Fibroblast of gingiva (primary cell): ENCODE results near the gene ZNF425.
"Not testable (repeated sequence)": the region's sequence is repeated elsewhere in the genome, so short reads cannot be mapped to it uniquely, and the experiment has no call there.

Source experiments
- DNase-seq: peaks from one replicate; pipeline ENCODE4 v3.0.0-alpha.2; 2011; ENCODE audit warnings: low read depth

ZNF425 gene

GRCh38 chr7:149071641-149072437, 54.3 kb downstream of the ZNF425 start:
- no peak for DNase-seq

DNA sequence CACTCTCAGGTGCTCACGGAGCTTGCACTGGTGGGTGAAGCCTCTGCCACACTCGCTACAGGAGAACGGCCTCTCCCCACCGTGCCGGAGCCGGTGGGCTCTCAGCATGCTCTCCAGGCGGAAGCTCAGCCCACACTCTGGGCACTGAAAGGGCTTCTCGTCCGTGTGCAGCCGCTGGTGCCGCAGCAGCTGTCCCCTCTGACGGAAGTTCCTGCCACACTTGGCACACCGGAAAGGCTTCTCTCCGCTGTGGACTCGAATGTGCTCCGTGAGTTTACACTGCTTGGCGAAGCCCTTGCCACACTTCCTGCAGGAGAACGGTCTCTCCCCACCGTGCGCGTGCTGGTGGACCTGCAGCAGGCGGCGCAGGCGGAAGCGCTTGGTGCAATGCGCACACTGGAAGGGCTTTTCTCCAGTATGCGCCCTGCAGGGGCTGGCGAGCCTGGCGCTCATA, 54.9 kb downstream of the ZNF425 start:
- no peak for DNase-seq

- DNase-seq = no peak
These were observed 55.6 kb downstream of the ZNF425 start for GRCh38 chr7:149070372-149071125.

DNA sequence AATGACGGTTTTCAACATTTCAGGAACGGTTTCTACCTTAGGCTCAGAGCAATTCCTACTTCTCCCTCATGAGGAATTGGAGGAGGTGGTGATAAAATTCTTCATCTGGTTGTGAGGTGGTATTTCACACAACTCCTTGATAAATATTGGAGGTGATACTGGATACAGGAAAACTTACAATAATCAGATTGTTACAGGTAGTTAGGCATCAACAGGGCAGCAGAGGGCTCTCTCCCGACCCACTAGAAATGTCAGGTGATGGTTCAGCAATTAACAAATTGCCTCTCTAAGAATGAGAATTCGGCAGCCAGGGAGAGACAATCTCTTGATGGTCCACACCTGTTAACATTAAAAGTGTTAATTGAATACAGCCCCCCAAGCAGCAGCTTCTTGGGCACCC, 58.3 kb downstream of the ZNF425 start:
- DNase-seq = no peak

DNA sequence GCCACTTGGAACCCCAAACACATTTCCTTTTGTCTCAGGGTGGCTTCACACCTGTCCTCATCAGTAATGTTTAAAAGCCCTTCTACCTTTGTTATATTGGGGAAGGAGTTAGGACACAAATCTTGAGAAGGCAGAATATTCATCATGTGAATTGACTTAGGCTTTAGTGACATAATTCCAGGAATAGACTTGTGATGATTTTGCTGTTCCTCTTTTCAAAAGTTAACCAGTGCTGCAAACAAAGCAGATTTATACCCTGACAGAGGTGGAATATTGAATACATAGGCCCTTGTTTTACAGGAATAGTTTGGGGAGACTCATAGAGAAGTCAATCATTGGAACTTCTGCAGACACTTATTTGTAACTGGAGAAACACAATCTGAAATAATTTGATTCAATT, 62.6 kb downstream of the ZNF425 start:
- no peak for DNase-seq

GRCh38 chr7:149062217-149062899, 63.8 kb downstream of the ZNF425 start:
- DNase-seq = not testable (repeated sequence)

DNA sequence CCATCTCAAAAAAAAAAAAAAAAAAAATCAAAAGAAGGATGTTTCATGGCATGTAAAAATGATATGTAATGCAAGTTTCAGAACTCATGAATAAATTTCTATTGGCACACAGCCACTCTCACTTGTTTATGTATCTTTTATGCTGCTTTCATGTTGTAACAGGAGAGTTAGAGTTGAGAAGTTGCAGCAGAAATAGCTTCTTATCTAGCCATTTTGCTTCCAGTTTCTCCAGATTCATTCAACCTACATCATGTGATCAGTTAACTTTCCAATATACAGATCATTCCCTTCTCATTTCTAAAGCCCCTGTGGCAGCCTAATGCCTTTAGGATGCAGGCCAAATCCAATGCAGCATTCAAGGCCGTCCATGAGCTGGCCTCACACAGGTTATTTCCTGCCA, 66.0 kb downstream of the ZNF425 start:
- DNase-seq = no peak

DNA sequence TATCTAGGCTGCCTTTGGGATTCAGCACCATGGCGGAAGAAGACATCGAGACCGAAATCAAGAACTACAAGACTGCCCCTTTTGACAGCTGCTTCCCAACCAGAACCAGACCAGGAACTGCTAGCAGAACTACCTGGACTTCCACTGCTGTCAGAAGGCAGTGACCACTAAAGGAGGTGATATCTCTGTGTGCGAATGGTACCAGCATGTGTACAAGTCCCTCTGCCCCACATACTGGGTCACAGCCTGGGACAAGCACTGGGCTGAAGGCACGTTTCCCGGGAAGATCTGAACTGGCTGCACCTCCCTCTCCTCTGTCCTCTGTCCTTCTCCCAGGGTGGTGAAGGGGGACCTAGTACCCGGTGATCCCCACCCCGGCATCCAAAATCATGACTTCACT, 72.2 kb downstream of the ZNF425 start:
- no peak for DNase-seq

DNA sequence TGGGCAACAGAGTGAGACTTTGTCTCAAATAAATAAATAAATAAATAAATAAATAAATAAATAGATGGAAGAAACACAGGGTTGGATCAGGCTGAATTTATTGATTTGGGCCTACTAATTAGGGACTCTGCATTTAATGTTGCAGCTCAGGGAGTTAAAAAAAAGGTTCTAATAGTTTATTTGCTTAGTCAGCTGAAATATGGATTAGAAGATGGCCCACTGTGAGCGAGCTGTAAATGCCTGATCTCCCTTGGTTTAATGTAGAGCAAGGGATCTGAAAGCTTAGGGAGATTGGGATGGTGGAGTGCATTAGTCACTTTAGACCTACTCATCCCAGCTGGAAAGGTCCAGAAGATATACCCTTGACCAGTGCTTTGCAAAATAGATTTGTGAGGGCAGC, 72.7 kb downstream of the ZNF425 start:
- DNase-seq = no peak
